ENCODE results near the gene PDE6A. TPM values are rescaled to one million over a fixed set of nuclear protein-coding genes. Genes with fewer than 3 reads are reported as not detected.

The PDE6A gene
- total RNA-seq, 1 experiment from 2014 or later: not detected

- H3K79me1 ChIP-seq (ENCODE audit: insufficient read depth, low read depth, low read length, poor library complexity, severe bottlenecking): no peaks in the 10 kb centered on the region
- no peaks in the 10 kb centered on the region for H3K9me3 ChIP-seq (ENCODE audit: control insufficient read depth, low read depth, low read length)
- no peak overlapping the region for H4K5ac ChIP-seq (ENCODE audit: insufficient read length, low read depth, low read length)
- no peak overlapping the region for H3K27ac ChIP-seq (ENCODE audit: insufficient read length, low read depth, low read length)
- H3K4ac ChIP-seq (ENCODE audit: low read depth, low read length): no peak overlapping the region
- no peak for DNase-seq
- no peak overlapping the region for H4K91ac ChIP-seq (ENCODE audit: insufficient read length, low read depth, low read length)
- no peak overlapping the region for H2AK5ac ChIP-seq (ENCODE audit: insufficient read length, low read length)
- H2BK12ac ChIP-seq (ENCODE audit: insufficient read length, low read depth, low read length): no peak overlapping the region
- no peaks in the 10 kb centered on the region for H3K79me2 ChIP-seq (ENCODE audit: insufficient read depth, low read length)
- no peak overlapping the region for H3K27ac Mint-ChIP-seq
- no peak for TF ChIP-seq CTCF (conservative IDR thresholded peaks at IDR 0.05)
- no peaks in the 10 kb centered on the region for H4K20me1 ChIP-seq (ENCODE audit: control insufficient read depth, insufficient read depth, insufficient read length)
- H3K9ac ChIP-seq (ENCODE audit: extremely low read depth, insufficient read length, low read length): no peak overlapping the region
- H3K14ac ChIP-seq (ENCODE audit: insufficient read depth, low read length): no peak overlapping the region
- no peak overlapping the region for H3K18ac ChIP-seq (ENCODE audit: insufficient read length, low read depth, low read length)
- H3K9me3 Mint-ChIP-seq: no peaks in the 10 kb centered on the region
- H3K56ac ChIP-seq (ENCODE audit: insufficient read length, low read depth, low read length): no peak overlapping the region
- no peak overlapping the region for H4K8ac ChIP-seq (replicated peaks; ENCODE audit: insufficient read length, low read depth, low read length)
- H2BK5ac ChIP-seq (ENCODE audit: insufficient read length, low read length): no peak overlapping the region
- no peak overlapping the region for H2BK120ac ChIP-seq (ENCODE audit: low read depth, low read length, poor library complexity, severe bottlenecking)
- no peaks in the 10 kb centered on the region for H3K23me2 ChIP-seq (ENCODE audit: insufficient read length, low read depth, low read length, poor library complexity, severe bottlenecking)
- no peaks in the 10 kb centered on the region for H3K4me1 ChIP-seq (ENCODE audit: insufficient read depth, low read length)
- no peaks in the 10 kb centered on the region; a peak in 1 of 4 replicates for H3K4me1 Mint-ChIP-seq
- no peaks in the 10 kb centered on the region for H3K36me3 Mint-ChIP-seq (ENCODE audit: insufficient read depth in 1 of 3, low read depth in 3 of 3)
- no peaks in the 10 kb centered on the region for H3K27me3 Mint-ChIP-seq (ENCODE audit: low read depth)
- no peak overlapping the region for H2AFZ ChIP-seq (ENCODE audit: low read length)
- no peak overlapping the region for H3K4me3 Mint-ChIP-seq
- no CpG with 5 or more reads among the region's 3 CpGs for WGBS (ENCODE audit: extremely low coverage, insufficient read length, low lambda C conversion rate)
- no peak overlapping the region for H3T11ph ChIP-seq (ENCODE audit: low read length)
- no peak overlapping the region for H3K23ac ChIP-seq (ENCODE audit: insufficient read length, low read depth, low read length)
- H3K27me3 ChIP-seq (ENCODE audit: insufficient read depth, low read length): no peaks in the 10 kb centered on the region
- no peak overlapping the region for H2BK20ac ChIP-seq (ENCODE audit: low read depth, low read length, poor library complexity, severe bottlenecking)
- H2BK15ac ChIP-seq (ENCODE audit: low read depth, low read length): no peak overlapping the region
- H3K4me2 ChIP-seq (ENCODE audit: insufficient read depth, insufficient read length, low read length): no peak overlapping the region
These were observed 23.0 kb downstream of the PDE6A start for GRCh38 chr5:149921597-149921996.
